GM23338 (cell line): Measurements from ENCODE around the gene DAGLB. TPM values are rescaled to one million over a fixed set of nuclear protein-coding genes. Genes with fewer than 3 reads are reported as not detected.

Experiments used
- ATAC-seq: fragments of 200-7000 bp; cut with Tn5 transposase; 3 replicates; pipeline ENCODE4 v1.9.1; 2020
- DNase-seq: peaks from one replicate; pipeline ENCODE4 v3.0.0-alpha.2; 2015; ENCODE audit warnings: low spot score
- H2AFZ ChIP-seq: fragments of 200-600 bp; sonication (generic); 2 replicates; pipeline ENCODE4 v1.8.0; 2016; ENCODE audit warnings: antibody characterized with exemption, mild to moderate bottlenecking, moderate library complexity
- H3F3A ChIP-seq: fragments of 200-600 bp; sonication (generic); replicated peaks from 2 replicates; pipeline ENCODE4 v1.8.0; 2017; ENCODE audit warnings: antibody characterized with exemption, mixed run types, low read depth
- H3K27ac ChIP-seq: fragments of 200-600 bp; sonication (generic); 2 replicates; pipeline ENCODE4 v1.6.1; 2016; ENCODE audit warnings: low read depth
- H3K27me3 ChIP-seq: fragments of 200-600 bp; sonication (generic); 2 replicates; pipeline ENCODE4 v1.8.0; 2016; ENCODE audit warnings: mild to moderate bottlenecking, mixed run types, moderate library complexity; ENCODE audit not compliant: insufficient read depth
- H3K36me3 ChIP-seq: fragments of 200-600 bp; sonication (generic); 2 replicates; pipeline ENCODE4 v1.8.0; 2016; ENCODE audit warnings: mild to moderate bottlenecking; ENCODE audit not compliant: insufficient read depth
- H3K4me1 ChIP-seq: fragments of 200-600 bp; sonication (generic); 2 replicates; pipeline ENCODE4 v1.8.0; 2016; ENCODE audit warnings: mild to moderate bottlenecking, moderate library complexity; ENCODE audit not compliant: insufficient read depth
- H3K4me2 ChIP-seq: fragments of 200-600 bp; sonication (generic); 2 replicates; pipeline ENCODE4 v1.7.1; 2017; ENCODE audit warnings: mixed run types
- H3K4me3 ChIP-seq: fragments of 200-600 bp; sonication (generic); 2 replicates; pipeline ENCODE4 v1.6.1; 2016; ENCODE audit warnings: mixed run types
- H3K79me2 ChIP-seq: fragments of 200-600 bp; sonication (generic); replicated peaks from 2 replicates; pipeline ENCODE4 v1.8.0; 2017; ENCODE audit warnings: mild to moderate bottlenecking; ENCODE audit not compliant: insufficient read depth
- H3K9me2 ChIP-seq: fragments of 200-600 bp; sonication (generic); 2 replicates; pipeline ENCODE4 v1.8.0; 2017; ENCODE audit not compliant: insufficient read depth
- H4K20me1 ChIP-seq: fragments of 200-600 bp; sonication (generic); replicated peaks from 2 replicates; pipeline ENCODE4 v1.8.0; 2017; ENCODE audit warnings: mild to moderate bottlenecking; ENCODE audit not compliant: insufficient read depth
- H3K27ac Mint-ChIP-seq: 2 replicates; pipeline ENCODE4 v1.8.0; 2020; ENCODE audit warnings: inconsistent platforms, mild to moderate bottlenecking, moderate library complexity, mixed read lengths
- H3K27me3 Mint-ChIP-seq: 3 replicates; pipeline ENCODE4 v1.8.0; 2022; ENCODE audit warnings: low read depth, mild to moderate bottlenecking, moderate library complexity, mixed read lengths, inconsistent platforms; ENCODE audit not compliant: insufficient read depth, poor library complexity
- H3K36me3 Mint-ChIP-seq: 3 replicates; pipeline ENCODE4 v1.8.0; 2021; ENCODE audit warnings: low read depth, mild to moderate bottlenecking, inconsistent platforms, moderate library complexity, mixed read lengths
- H3K4me1 Mint-ChIP-seq: 3 replicates; pipeline ENCODE4 v1.8.0; 2020; ENCODE audit warnings: mild to moderate bottlenecking, inconsistent platforms, mixed read lengths
- H3K4me3 Mint-ChIP-seq: 3 replicates; pipeline ENCODE4 v1.8.0; 2021; ENCODE audit warnings: moderate library complexity, mild to moderate bottlenecking, inconsistent platforms, mixed read lengths
- H3K9me3 Mint-ChIP-seq: 3 replicates; pipeline ENCODE4 v1.8.0; 2020; ENCODE audit warnings: moderate library complexity, mild to moderate bottlenecking, inconsistent platforms, mixed read lengths
- CREB1 ChIP-seq: fragments of 250-450 bp; sonication (Bioruptor Pico); IDR thresholded peaks from 2 replicates; pipeline ENCODE4 v1.5.0; 2020; ENCODE audit warnings: low read depth, mild to moderate bottlenecking, moderate library complexity
- EZH2 ChIP-seq: fragments of 200-600 bp; sonication (generic); IDR thresholded peaks from one replicate; pipeline ENCODE4 v1.8.0; 2017; ENCODE audit warnings: antibody characterized with exemption, mild to moderate bottlenecking, low read depth; ENCODE audit not compliant: unreplicated experiment
- EZH2phosphoT487 ChIP-seq: fragments of 200-600 bp; sonication (generic); IDR thresholded peaks from one replicate; pipeline ENCODE4 v1.8.1; 2018; ENCODE audit warnings: antibody characterized with exemption; ENCODE audit not compliant: unreplicated experiment
- JUNB ChIP-seq: IDR thresholded peaks from one replicate; pipeline ENCODE4 v1.6.1; 2016; ENCODE audit warnings: antibody characterized with exemption; ENCODE audit not compliant: unreplicated experiment
- NANOG ChIP-seq: IDR thresholded peaks from 2 replicates; pipeline ENCODE4 v1.6.1; 2016; ENCODE audit warnings: antibody characterized with exemption, borderline replicate concordance
- POLR2AphosphoS5 ChIP-seq: IDR thresholded peaks from 2 replicates; pipeline ENCODE4 v1.6.1; 2016; ENCODE audit warnings: antibody characterized with exemption, low read depth
- STAT1 ChIP-seq: IDR thresholded peaks from one replicate; pipeline ENCODE4 v1.6.1; 2016; ENCODE audit warnings: antibody characterized with exemption; ENCODE audit not compliant: unreplicated experiment
- ZNF114 ChIP-seq: fragments of 250-450 bp; sonication (Bioruptor Pico); IDR thresholded peaks from 2 replicates; pipeline ENCODE4 v1.5.0; 2020; ENCODE audit warnings: mild to moderate bottlenecking, moderate library complexity
- ZNF331 ChIP-seq: fragments of 250-450 bp; sonication (Bioruptor Pico); IDR thresholded peaks from 2 replicates; pipeline ENCODE4 v1.5.0; 2020; ENCODE audit warnings: low read depth, mild to moderate bottlenecking, moderate library complexity
- polyA plus RNA-seq: library from polyadenylated mRNA; unstranded; fragments of >200 nt; fragmentation: Nextera tagmentation; extraction: Ambion mirVana; gene quantifications from 2 replicates; pipeline ENCODE4 v1.2.1, GENCODE V29; 2016
- total RNA-seq: library from RNA; depleted of rRNA; stranded (reverse); fragments of >200 nt; shearing (Covaris generic); gene quantifications from 2 replicates; pipeline ENCODE4 v1.2.3, GENCODE V29; 2014
- TF ChIP-seq, protein P1 (sequence below): IDR thresholded peaks from one replicate; pipeline ENCODE4 v1.6.1; 2018; ENCODE audit warnings: antibody characterized with exemption; ENCODE audit not compliant: unreplicated experiment
- TF ChIP-seq, protein P2 (sequence below): IDR thresholded peaks from 2 replicates; pipeline ENCODE4 v1.6.1; 2016; ENCODE audit warnings: antibody characterized with exemption
- TF ChIP-seq, protein P3 (sequence below), 2 experiments: fragments of 200-600 bp in 1 of 2; sonication (generic) in 1 of 2; conservative IDR thresholded peaks; 2 replicates each; pipeline versions ENCODE4 v1.5.1 to v1.6.1; 2016 to 2017; ENCODE audit warnings: antibody characterized with exemption in 2 of 2, low read depth in 2 of 2, mild to moderate bottlenecking in 2 of 2, moderate library complexity in 1 of 2

Gene DAGLB
- total and polyA plus RNA-seq, 2 experiments from 2014 or later = 13.8 to 26.0 TPM

DNA sequence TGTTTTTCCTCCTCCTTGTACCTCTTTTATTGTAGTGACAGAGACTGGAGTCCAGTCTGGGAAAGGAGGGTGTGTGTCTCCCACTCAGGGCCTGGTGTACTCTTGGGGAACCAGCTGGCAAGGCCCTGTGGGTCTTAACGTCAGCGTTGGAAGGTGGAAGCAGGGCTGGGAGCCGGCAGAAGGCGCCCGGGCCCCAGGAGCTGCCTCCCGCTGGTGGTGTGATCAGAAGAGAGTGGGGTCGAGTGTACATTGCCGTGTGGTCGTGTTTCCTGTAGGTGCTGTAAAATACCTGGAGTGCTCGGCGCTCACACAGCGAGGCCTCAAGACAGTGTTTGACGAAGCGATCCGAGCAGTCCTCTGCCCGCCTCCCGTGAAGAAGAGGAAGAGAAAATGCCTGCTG lies 45.7 kb downstream of the DAGLB start:
- Histone ChIP-seq H3K4me1 (peaks cover 8% of the 10 kb centered on the region), H3K79me2 (peaks cover 56% of the 10 kb centered on the region), H3K4me3 (no peak overlapping the region), H3K36me3 (peaks cover 38% of the 10 kb centered on the region), H3K27ac (peak overlapping the region; percentile 74; the same call in 1 of the 2 replicates), H3K9me2 (no peaks in the 10 kb centered on the region), H3K27me3 (no peaks in the 10 kb centered on the region), H2AFZ (no peak overlapping the region), H3F3A (peaks cover 13% of the 10 kb centered on the region), H4K20me1 (peaks cover 58% of the 10 kb centered on the region), H3K4me2 (no peak overlapping the region)
- Mint-ChIP-seq H3K27ac (peak overlapping the region; percentile 29), H3K4me1 (peaks cover 15% of the 10 kb centered on the region; the same call in 2 of the 3 replicates), H3K4me3 (no peak overlapping the region), H3K27me3 (peaks cover 20% of the 10 kb centered on the region), H3K9me3 (no peaks in the 10 kb centered on the region), H3K36me3 (peaks cover 71% of the 10 kb centered on the region)
- no peak for DNase-seq
- no peak for ATAC-seq
- TF ChIP-seq POLR2AphosphoS5 (no peak), EZH2 (no peak), JUNB (no peak), CREB1 (CRISPR knock-in tag) (no peak), ZNF331 (CRISPR knock-in tag) (no peak), ZNF114 (CRISPR knock-in tag) (no peak), NANOG (no peak), STAT1 (no peak), EZH2phosphoT487 (no peak)
- TF ChIP-seq, protein P1, sequence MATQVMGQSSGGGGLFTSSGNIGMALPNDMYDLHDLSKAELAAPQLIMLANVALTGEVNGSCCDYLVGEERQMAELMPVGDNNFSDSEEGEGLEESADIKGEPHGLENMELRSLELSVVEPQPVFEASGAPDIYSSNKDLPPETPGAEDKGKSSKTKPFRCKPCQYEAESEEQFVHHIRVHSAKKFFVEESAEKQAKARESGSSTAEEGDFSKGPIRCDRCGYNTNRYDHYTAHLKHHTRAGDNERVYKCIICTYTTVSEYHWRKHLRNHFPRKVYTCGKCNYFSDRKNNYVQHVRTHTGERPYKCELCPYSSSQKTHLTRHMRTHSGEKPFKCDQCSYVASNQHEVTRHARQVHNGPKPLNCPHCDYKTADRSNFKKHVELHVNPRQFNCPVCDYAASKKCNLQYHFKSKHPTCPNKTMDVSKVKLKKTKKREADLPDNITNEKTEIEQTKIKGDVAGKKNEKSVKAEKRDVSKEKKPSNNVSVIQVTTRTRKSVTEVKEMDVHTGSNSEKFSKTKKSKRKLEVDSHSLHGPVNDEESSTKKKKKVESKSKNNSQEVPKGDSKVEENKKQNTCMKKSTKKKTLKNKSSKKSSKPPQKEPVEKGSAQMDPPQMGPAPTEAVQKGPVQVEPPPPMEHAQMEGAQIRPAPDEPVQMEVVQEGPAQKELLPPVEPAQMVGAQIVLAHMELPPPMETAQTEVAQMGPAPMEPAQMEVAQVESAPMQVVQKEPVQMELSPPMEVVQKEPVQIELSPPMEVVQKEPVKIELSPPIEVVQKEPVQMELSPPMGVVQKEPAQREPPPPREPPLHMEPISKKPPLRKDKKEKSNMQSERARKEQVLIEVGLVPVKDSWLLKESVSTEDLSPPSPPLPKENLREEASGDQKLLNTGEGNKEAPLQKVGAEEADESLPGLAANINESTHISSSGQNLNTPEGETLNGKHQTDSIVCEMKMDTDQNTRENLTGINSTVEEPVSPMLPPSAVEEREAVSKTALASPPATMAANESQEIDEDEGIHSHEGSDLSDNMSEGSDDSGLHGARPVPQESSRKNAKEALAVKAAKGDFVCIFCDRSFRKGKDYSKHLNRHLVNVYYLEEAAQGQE = no peak

DNA sequence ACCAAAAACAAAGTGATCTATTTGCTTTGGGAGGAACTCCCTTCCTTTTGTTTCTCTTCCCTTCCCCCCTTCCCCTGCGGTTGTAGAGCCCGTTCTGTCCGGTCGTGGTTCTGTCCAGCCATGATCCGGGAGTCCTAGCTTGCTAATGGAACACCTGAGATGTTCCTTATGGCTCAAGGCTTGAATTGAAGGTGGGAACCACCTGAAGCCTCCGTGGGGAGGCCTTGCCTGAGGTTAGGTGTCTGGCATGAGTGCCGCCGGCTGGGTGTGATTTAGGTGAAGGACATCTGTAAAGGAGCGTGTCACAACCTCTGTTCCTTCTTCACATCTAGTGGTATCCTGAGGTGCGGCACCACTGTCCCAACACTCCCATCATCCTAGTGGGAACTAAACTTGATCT lies 46.2 kb downstream of the DAGLB start:
- no peak overlapping the region for H3K4me3 ChIP-seq
- H2AFZ ChIP-seq = no peak overlapping the region
- Mint-ChIP-seq H3K4me3 (no peak overlapping the region), H3K4me1 (peaks cover 15% of the 10 kb centered on the region; the same call in 2 of the 3 replicates), H3K27ac (peak overlapping the region; percentile 29), H3K9me3 (no peaks in the 10 kb centered on the region), H3K27me3 (peaks cover 20% of the 10 kb centered on the region), H3K36me3 (peaks cover 69% of the 10 kb centered on the region)
- peaks cover 38% of the 10 kb centered on the region for H3K36me3 ChIP-seq
- H3K27me3 ChIP-seq = no peaks in the 10 kb centered on the region
- peak overlapping the region; percentile 74; the same call in 1 of the 2 replicates for H3K27ac ChIP-seq
- peaks cover 13% of the 10 kb centered on the region for H3F3A ChIP-seq
- peaks cover 61% of the 10 kb centered on the region for H3K79me2 ChIP-seq
- DNase-seq (no peak), ATAC-seq (no peak)
- peaks cover 8% of the 10 kb centered on the region for H3K4me1 ChIP-seq
- H4K20me1 ChIP-seq = peaks cover 61% of the 10 kb centered on the region
- no peak overlapping the region for H3K4me2 ChIP-seq
- no peaks in the 10 kb centered on the region for H3K9me2 ChIP-seq
- TF ChIP-seq, protein P2, sequence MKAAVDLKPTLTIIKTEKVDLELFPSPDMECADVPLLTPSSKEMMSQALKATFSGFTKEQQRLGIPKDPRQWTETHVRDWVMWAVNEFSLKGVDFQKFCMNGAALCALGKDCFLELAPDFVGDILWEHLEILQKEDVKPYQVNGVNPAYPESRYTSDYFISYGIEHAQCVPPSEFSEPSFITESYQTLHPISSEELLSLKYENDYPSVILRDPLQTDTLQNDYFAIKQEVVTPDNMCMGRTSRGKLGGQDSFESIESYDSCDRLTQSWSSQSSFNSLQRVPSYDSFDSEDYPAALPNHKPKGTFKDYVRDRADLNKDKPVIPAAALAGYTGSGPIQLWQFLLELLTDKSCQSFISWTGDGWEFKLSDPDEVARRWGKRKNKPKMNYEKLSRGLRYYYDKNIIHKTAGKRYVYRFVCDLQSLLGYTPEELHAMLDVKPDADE = no peak
- TF ChIP-seq, protein P3, sequence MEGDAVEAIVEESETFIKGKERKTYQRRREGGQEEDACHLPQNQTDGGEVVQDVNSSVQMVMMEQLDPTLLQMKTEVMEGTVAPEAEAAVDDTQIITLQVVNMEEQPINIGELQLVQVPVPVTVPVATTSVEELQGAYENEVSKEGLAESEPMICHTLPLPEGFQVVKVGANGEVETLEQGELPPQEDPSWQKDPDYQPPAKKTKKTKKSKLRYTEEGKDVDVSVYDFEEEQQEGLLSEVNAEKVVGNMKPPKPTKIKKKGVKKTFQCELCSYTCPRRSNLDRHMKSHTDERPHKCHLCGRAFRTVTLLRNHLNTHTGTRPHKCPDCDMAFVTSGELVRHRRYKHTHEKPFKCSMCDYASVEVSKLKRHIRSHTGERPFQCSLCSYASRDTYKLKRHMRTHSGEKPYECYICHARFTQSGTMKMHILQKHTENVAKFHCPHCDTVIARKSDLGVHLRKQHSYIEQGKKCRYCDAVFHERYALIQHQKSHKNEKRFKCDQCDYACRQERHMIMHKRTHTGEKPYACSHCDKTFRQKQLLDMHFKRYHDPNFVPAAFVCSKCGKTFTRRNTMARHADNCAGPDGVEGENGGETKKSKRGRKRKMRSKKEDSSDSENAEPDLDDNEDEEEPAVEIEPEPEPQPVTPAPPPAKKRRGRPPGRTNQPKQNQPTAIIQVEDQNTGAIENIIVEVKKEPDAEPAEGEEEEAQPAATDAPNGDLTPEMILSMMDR (conservative IDR thresholded peaks at IDR 0.05; ENCODE audit: low read depth in 2 of 2) = no peak
- TF ChIP-seq EZH2 = no peak
